GM13976 (cell line): ENCODE measurements around the gene PANK2.
"Not testable (repeated sequence)": the region's sequence is repeated elsewhere in the genome, so short reads cannot be mapped to it uniquely, and the experiment has no call there.

Source experiments
- DNase-seq: peaks from one replicate; pipeline ENCODE4 v3.0.0; 2012; ENCODE audit warnings: low spot score
- CTCF ChIP-seq: IDR thresholded peaks from 2 replicates; pipeline ENCODE4 v1.5.1; 2012; ENCODE audit warnings: borderline replicate concordance, mild to moderate bottlenecking; ENCODE audit not compliant: insufficient read depth; ENCODE audit errors: extremely low read depth, missing control alignments, control extremely low read depth
- in situ Hi-C: fragments of 300-500 bp; cut with MboI; formaldehyde crosslinking; loops from one replicate; pipeline ENCODE4 v1.12.0; 2022; ENCODE audit warnings: low sequenced_read_pairs, mixed read lengths, inconsistent platforms; ENCODE audit not compliant: unreplicated experiment

The PANK2 gene

GRCh38 chr20:3940905-3941304 lies 51.7 kb downstream of the PANK2 start:
- in situ Hi-C loops, result no loop called here
- TF ChIP-seq CTCF, result no peak
- DNase-seq, result no peak

GRCh38 chr20:3946666-3947065 lies 57.5 kb downstream of the PANK2 start:
- in situ Hi-C loops, DNase-seq: not testable (repeated sequence)

- no peak for TF ChIP-seq CTCF
- in situ Hi-C loops, result no loop called here
- no peak for DNase-seq
Measured at GRCh38 chr20:3964719-3965118, 75.5 kb downstream of the PANK2 start.

GRCh38 chr20:3966571-3966970 lies 77.4 kb downstream of the PANK2 start:
- DNase-seq, result no peak
- in situ Hi-C loops, result no loop called here
- TF ChIP-seq CTCF, result no peak

- TF ChIP-seq CTCF, result no peak
- in situ Hi-C loops, result no loop called here
- DNase-seq, result no peak
Measured at GRCh38 chr20:3970016-3970415, 80.8 kb downstream of the PANK2 start.

- TF ChIP-seq CTCF, result no peak
- DNase-seq, result no peak
- in situ Hi-C loops, result no loop called here
Measured at GRCh38 chr20:3971145-3971544, 82.0 kb downstream of the PANK2 start.

GRCh38 chr20:3972161-3972560 lies 83.0 kb downstream of the PANK2 start:
- no peak for DNase-seq
- TF ChIP-seq CTCF, result no peak
- in situ Hi-C loops, result no loop called here

- in situ Hi-C loops, DNase-seq: not testable (repeated sequence)
Measured at GRCh38 chr20:3972631-3973030, 83.4 kb downstream of the PANK2 start.
